ES-I3 (cell line): ENCODE data around the gene TMC7.
"Not testable (repeated sequence)": the region's sequence is repeated elsewhere in the genome, so short reads cannot be mapped to it uniquely, and the experiment has no call there.

Experiments
- H3K36me3 ChIP-seq: 2 replicates; pipeline ENCODE4 v1.6.1; 2013; ENCODE audit warnings: mild to moderate bottlenecking, low read length, control low read depth, moderate library complexity; ENCODE audit not compliant: insufficient read depth
- H3K4me1 ChIP-seq: 2 replicates; pipeline ENCODE4 v1.6.1; 2013; ENCODE audit warnings: mild to moderate bottlenecking, control low read depth, low read length; ENCODE audit not compliant: insufficient read depth
- H3K9ac ChIP-seq: 2 replicates; pipeline ENCODE4 v1.6.1; 2013; ENCODE audit warnings: low read depth, mild to moderate bottlenecking, low read length, moderate library complexity
- H3K9me3 ChIP-seq: 2 replicates; pipeline ENCODE4 v1.6.1; 2013; ENCODE audit warnings: mild to moderate bottlenecking, low read length, moderate library complexity; ENCODE audit not compliant: control insufficient read depth, insufficient read depth

Gene TMC7

DNA sequence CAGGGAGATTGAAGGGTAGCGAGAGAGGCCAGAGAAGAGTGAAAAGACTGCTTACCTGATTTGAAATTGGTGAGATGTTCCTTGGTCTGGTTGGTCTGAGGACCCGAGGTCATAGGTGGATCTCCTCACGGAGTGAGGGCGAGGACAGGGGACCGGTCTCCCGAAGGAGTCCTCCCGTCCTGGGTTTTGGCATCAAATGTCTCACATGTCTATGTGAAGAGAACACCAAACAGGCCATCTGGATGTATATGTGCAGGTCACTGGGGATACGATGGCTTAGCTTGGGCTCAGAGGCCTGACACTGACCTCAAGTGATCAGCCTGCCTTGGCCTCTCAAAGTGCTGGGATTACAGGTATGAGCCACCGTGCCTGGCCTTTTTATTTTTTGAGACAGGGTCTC, 13.3 kb downstream of the TMC7 start:
- H3K9me3 ChIP-seq, H3K9ac ChIP-seq, H3K4me1 ChIP-seq, H3K36me3 ChIP-seq: not testable (repeated sequence)

DNA sequence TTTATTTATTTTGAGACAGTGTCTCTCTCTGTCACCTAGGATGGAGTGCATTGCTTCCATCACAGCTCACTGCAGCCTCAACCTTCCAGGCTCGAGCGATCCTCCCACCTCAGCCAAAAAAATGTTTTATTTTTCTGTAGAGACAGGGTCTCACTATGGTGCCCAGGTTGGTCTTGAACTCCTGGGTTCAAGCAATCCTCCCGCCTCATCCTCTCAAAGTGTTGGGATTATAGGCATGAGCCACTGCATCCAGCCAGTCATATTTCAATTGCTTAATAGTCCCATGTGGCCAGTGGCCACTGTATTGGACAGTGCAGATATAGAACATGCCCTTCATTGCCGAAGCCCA, 15.3 kb downstream of the TMC7 start:
- no peaks in the 10 kb centered on the region for H3K9me3 ChIP-seq
- no peaks in the 10 kb centered on the region; the same call in 1 of the 2 replicates for H3K4me1 ChIP-seq
- H3K36me3 ChIP-seq, result no peaks in the 10 kb centered on the region
- H3K9ac ChIP-seq, result no peak overlapping the region

DNA sequence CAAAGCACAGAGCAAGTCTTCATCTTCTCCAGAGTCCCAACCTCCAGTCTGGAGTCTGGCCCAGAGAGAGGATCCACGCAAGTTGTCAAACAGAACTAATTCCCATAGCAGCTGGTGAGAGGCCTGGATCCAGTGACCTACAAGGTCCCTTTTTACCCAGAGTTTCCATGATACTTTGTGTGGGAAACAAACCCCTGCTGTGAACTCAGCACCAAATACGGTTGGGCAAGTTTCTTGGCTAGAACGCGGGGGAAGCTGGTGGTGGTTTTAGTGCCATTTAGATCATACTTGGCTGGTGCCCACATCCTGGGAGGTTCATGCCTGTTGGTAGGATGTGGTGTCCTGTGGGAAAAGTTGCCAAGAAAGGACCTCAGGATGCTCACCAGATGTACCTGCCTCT, 18.1 kb downstream of the TMC7 start:
- Histone ChIP-seq H3K4me1 (no peaks in the 10 kb centered on the region; the same call in 1 of the 2 replicates), H3K36me3 (no peaks in the 10 kb centered on the region), H3K9ac (no peak overlapping the region), H3K9me3 (no peaks in the 10 kb centered on the region; the same call in 1 of the 2 replicates)

GRCh38 chr16:19003935-19004334, 20.2 kb downstream of the TMC7 start:
- no peak overlapping the region for H3K9ac ChIP-seq
- no peaks in the 10 kb centered on the region for H3K36me3 ChIP-seq
- peaks cover 11% of the 10 kb centered on the region; the same call in 1 of the 2 replicates for H3K4me1 ChIP-seq
- no peaks in the 10 kb centered on the region; the same call in 1 of the 2 replicates for H3K9me3 ChIP-seq

DNA sequence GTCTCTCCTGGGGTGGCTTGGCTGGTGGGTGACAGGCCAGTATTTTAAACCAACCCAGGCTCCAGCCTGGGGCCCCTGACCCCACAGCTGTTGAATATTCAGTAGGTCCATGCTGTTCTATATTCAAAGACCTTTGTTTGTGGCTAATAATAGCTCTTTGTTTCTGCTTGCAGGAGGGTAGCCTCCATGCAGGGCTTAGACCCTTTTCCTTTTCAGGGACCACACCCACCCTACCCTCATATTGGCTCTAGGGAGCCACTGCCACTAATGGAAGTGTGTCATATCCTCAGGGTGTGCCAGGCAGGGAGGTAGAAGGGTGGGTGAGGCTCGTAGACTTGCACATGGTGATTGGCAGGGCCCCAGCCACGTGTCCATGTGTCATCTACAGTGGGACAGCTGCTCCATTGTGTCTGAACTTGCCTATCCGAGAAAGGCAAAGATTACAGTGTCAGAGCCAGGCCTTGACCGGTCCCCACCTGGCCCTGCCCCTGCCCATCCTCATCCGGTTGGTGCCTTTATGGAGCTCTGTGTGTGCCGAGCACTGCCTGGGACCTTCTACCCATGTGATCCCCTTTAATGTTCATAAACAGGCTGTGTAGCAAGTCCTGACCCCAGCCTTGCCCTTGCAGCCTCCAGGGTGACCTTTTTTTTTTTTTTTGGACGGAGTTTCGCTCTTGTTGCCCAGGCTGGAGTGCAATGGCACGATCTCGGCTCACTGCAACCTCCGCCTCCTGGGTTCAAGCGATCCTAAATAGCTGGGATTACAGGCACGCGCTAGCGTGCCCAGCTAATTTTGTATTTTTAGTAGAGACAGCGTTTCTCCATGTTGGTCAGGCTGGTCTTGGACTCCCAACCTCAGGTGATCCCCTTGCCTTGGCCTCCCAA, 22.1 kb downstream of the TMC7 start:
- no peak overlapping the region for H3K9ac ChIP-seq
- no peaks in the 10 kb centered on the region for H3K36me3 ChIP-seq
- no peaks in the 10 kb centered on the region; the same call in 1 of the 2 replicates for H3K9me3 ChIP-seq
- peaks cover 11% of the 10 kb centered on the region; the same call in 1 of the 2 replicates for H3K4me1 ChIP-seq

- H3K4me1 ChIP-seq, result peaks cover 11% of the 10 kb centered on the region; the same call in 1 of the 2 replicates
- no peaks in the 10 kb centered on the region for H3K36me3 ChIP-seq
- H3K9ac ChIP-seq, result no peak overlapping the region
- H3K9me3 ChIP-seq, result no peaks in the 10 kb centered on the region; the same call in 1 of the 2 replicates
Measured at GRCh38 chr16:19006446-19007315, 22.9 kb downstream of the TMC7 start.

DNA sequence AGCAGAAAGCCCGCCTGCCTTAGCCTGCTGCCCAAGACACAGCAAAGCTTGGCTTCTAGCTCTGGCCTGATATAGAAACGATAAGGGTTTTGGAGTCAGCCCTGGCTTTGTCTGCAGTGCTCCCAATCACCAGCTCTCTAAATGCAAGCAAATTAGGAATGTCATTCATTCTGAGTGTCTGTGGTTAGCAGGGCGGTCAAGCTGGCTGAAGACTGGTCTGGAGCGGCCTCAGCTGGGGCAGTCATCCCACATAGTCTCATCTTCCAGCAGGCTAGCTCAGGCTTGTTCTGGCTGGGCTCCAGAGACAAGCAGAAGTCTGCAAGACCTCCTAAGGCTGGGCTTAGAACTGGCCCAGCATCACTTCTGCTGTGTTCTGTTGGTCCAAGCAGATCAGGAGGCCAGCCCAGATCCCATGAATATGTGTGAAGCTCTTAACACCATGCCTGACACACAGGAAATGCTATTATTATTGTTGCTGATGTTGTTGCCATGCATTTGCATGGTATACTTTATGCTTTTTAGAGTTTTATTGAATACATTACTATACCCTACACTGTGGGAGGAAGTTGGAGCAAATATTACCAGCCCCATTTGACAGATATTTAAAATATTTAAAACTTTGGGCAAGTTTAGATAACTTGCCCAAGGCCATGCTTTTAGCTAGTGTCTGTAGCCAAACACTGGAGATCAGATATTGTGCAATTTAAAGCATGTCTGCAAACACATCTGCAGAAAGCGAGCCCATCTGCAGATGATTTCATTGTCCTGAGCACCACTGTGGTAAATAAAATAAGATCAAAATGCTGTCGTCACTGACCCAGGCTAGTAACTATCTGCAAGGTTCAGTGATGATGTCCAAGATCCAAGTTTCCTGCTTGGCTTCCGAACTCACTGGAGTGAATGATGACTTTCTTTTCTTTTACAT, 24.8 kb downstream of the TMC7 start:
- Histone ChIP-seq H3K9me3 (no peaks in the 10 kb centered on the region; the same call in 1 of the 2 replicates), H3K36me3 (no peaks in the 10 kb centered on the region), H3K4me1 (peaks cover 11% of the 10 kb centered on the region; the same call in 1 of the 2 replicates), H3K9ac (no peak overlapping the region)

DNA sequence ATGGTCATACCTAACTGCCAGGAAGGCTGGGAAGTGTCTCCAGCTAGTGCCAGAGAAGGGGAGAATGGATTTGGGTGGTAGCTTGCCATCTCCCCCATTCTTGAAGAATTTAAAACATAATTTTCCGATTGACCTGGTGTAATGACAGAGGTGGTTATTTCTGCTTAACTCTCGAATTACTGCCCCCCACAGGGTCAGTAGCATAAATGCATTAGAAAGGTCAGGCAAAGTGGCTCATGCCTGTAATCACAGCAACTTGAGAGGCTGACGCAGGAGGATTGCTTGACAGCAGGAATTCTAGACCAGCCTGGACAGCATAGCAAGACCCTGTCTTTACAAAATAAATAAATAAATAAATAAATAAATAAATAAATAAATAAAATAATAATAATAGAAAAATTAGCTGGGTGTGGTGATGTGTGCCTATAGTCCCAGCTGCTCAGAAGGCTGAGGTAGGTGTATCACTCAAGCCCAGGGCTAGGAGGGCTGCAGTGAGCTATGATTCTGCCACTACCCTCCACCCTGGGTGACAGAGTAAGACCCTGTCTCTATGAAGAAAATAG, 27.5 kb downstream of the TMC7 start:
- Histone ChIP-seq H3K4me1 (peaks cover 11% of the 10 kb centered on the region; the same call in 1 of the 2 replicates), H3K36me3 (no peaks in the 10 kb centered on the region), H3K9me3 (no peaks in the 10 kb centered on the region; the same call in 1 of the 2 replicates), H3K9ac (no peak overlapping the region)

GRCh38 chr16:19014461-19014860, 30.7 kb downstream of the TMC7 start:
- Histone ChIP-seq H3K4me1 (no peaks in the 10 kb centered on the region), H3K36me3 (no peaks in the 10 kb centered on the region), H3K9ac (no peak overlapping the region), H3K9me3 (no peaks in the 10 kb centered on the region)

DNA sequence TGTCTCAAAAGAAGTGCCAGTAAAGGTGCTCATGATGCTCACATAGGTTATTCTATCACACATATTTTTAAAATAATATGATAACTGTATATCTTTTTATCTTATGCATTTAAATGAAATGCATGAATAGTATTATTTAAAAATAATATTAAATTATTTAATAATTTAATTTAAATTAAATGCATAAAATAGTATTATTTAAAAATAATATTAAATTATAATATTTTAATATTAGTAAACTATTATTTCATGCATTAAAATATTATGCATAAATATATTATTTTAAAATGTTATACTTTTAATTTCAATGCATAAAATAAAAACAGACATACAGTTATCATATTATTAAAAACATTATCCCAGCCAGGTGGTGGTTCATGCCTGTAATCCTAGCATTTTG, 33.4 kb downstream of the TMC7 start:
- no peaks in the 10 kb centered on the region for H3K36me3 ChIP-seq

DNA sequence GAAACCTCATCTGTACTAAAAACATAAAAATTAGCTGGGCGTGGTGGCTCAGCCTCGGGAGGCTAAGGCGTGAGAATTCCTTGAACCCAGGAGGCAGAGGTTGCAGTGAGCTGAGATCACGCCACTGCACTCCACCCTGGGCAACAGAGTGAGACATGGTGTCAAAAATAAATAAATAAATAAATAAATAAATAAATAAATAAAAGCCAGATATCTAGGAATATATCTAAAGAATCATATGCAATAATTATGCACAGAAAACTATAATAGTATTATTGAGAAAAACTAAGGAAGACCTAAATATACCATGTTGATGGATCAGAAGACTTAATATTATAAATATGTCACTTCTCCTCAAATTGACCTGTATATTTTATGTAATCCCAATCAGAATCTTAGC, 37.0 kb downstream of the TMC7 start:
- no peak overlapping the region for H3K9ac ChIP-seq
- no peaks in the 10 kb centered on the region for H3K9me3 ChIP-seq
- no peaks in the 10 kb centered on the region; the same call in 1 of the 2 replicates for H3K36me3 ChIP-seq
- H3K4me1 ChIP-seq, result no peaks in the 10 kb centered on the region

More for the DNA sequence above, 33.4 kb downstream of the TMC7 start:
- no peaks in the 10 kb centered on the region for H3K4me1 ChIP-seq
- no peaks in the 10 kb centered on the region for H3K9me3 ChIP-seq
- no peak overlapping the region for H3K9ac ChIP-seq

DNA sequence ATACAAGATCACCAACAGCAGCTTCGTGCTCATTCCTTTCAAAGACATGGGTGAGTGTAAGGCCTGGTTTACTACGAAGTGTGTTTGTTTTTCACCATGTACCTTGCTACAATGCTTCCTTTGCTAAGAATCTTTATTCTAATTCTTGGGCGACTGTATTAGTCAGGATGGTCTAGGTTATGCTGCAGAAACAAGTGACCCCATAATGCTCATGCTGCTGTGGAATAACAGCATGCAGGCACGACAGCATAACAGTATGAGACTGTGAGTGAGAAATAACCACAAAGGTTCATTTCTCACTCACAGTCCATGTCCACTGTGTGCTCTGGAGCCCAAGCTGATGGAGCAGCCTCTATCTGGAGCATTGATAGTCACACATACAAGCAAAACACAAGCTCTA, 38.0 kb downstream of the TMC7 start:
- no peaks in the 10 kb centered on the region; the same call in 1 of the 2 replicates for H3K36me3 ChIP-seq
- no peak overlapping the region for H3K9ac ChIP-seq
- no peaks in the 10 kb centered on the region for H3K9me3 ChIP-seq
- H3K4me1 ChIP-seq, result no peaks in the 10 kb centered on the region

- H3K4me1 ChIP-seq, result no peaks in the 10 kb centered on the region
- no peaks in the 10 kb centered on the region; the same call in 1 of the 2 replicates for H3K36me3 ChIP-seq
- no peak overlapping the region for H3K9ac ChIP-seq
- H3K9me3 ChIP-seq, result no peaks in the 10 kb centered on the region
Measured at GRCh38 chr16:19027416-19027815, 43.7 kb downstream of the TMC7 start.
